ENCODE measurements around the gene STX11.
"Not testable (repeated sequence)": the region's sequence is repeated elsewhere in the genome, so short reads cannot be mapped to it uniquely, and the experiment has no call there.

DNA sequence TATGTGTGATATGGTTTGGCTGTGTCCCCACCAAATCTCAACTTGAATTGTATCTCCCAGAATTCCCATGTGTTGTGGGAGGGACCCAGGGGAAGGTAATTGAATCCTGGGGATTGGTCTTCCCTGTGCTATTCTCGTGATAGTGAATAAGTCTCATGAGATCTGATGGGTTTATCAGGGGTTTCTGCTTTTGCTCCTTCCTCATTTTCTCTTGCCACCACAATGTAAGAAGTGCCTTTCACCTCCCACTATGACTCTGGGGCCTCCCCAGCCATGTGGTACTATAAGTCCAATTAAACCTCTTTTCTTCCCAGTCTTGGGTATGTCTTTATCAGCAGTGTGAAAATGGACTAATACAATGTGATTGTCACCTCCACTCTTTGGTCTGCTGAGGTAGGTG, 30.0 kb downstream of the STX11 start:
- not testable (repeated sequence) for TF ChIP-seq ZNF326 (CRISPR knock-in tag; IDR thresholded peaks at IDR 0.05; ENCODE audit: borderline replicate concordance); ZNF652 (CRISPR knock-in tag; IDR thresholded peaks at IDR 0.05; ENCODE audit: borderline replicate concordance, low read depth); TARDBP (CRISPR knock-in tag; IDR thresholded peaks at IDR 0.05); FOSL2 (CRISPR knock-in tag; IDR thresholded peaks at IDR 0.05); ZNF121 (CRISPR knock-in tag; IDR thresholded peaks at IDR 0.05)

Data from HepG2 (cell line).